Occipital lobe (tissue), 3 donors: ENCODE results near the gene MTMR12. TPM values are rescaled to one million over a fixed set of nuclear protein-coding genes. Genes with fewer than 3 reads are reported as not detected.

Source experiments
- DNase-seq: peaks from one replicate; lab custom pipeline; 2025; lab: John Stamatoyannopoulos, UW
- small RNA-seq: library from RNA; depleted of rRNA; stranded (forward); fragments of <200 nt; gene quantifications from one replicate; pipeline ENCODE3, GENCODE V24; 2014
- total RNA-seq: library from RNA; depleted of rRNA; stranded (reverse); fragments of >200 nt; gene quantifications from one replicate; pipeline ENCODE4 v1.2.3, GENCODE V29; 2014

The MTMR12 gene
- total RNA-seq, 1 donor from 2014 or later = 23.2 TPM

GRCh38 chr5:32195265-32195664 is 117.5 kb downstream of the MTMR12 start:
- no peak for DNase-seq

- no peak for DNase-seq
Observed at GRCh38 chr5:32193591-32193990, 119.1 kb downstream of the MTMR12 start.

- no peak for DNase-seq
Observed at GRCh38 chr5:32190095-32190494, 122.6 kb downstream of the MTMR12 start.

GRCh38 chr5:32187675-32188074 is 125.1 kb downstream of the MTMR12 start:
- no peak for DNase-seq

- no peak for DNase-seq
Observed at GRCh38 chr5:32182463-32183063, 130.2 kb downstream of the MTMR12 start.

Small RNA genes lying within 50 kb of the gene (small RNA-seq; reads per million reads assigned to genes)
- not detected for gene RNU6-1079P
- not detected for gene RNU6-378P

Other genes starting within 250 kb of the MTMR12 start
- 69.7 TPM for gene GOLPH3, start 138.6 kb downstream of the MTMR12 start, total RNA-seq
- gene ZFR, start 131.8 kb upstream of the MTMR12 start, total RNA-seq = 135 TPM